Neuron (in vitro differentiated cells): Measurements from ENCODE around the gene KRT4.
"Not testable (repeated sequence)": the region's sequence is repeated elsewhere in the genome, so short reads cannot be mapped to it uniquely, and the experiment has no call there.

Experiments used
- H2AFZ ChIP-seq: one replicate; pipeline ENCODE4 v1.6.1; 2013; ENCODE audit warnings: low read depth, mild to moderate bottlenecking, inconsistent platforms, low read length, moderate library complexity
- H3K27me3 ChIP-seq: one replicate; pipeline ENCODE4 v1.6.1; 2013; ENCODE audit warnings: low read length; ENCODE audit not compliant: insufficient read depth
- H3K36me3 ChIP-seq: one replicate; pipeline ENCODE4 v1.6.1; 2013; ENCODE audit warnings: low read length; ENCODE audit not compliant: insufficient read depth
- H3K4me1 ChIP-seq: one replicate; pipeline ENCODE4 v1.6.1; 2013; ENCODE audit warnings: low read length; ENCODE audit not compliant: insufficient read depth
- H3K4me3 ChIP-seq: 2 replicates; pipeline ENCODE4 v1.5.1; 2013; ENCODE audit warnings: mild to moderate bottlenecking, low read length, moderate library complexity
- H3K9me3 ChIP-seq: one replicate; pipeline ENCODE4 v1.6.1; 2013; ENCODE audit warnings: low read length

Gene KRT4

GRCh38 chr12:52795332-52795674, 18.6 kb downstream of the KRT4 start:
- not testable (repeated sequence) for H3K9me3 ChIP-seq, H3K27me3 ChIP-seq, H3K36me3 ChIP-seq, H2AFZ ChIP-seq, H3K4me3 ChIP-seq, H3K4me1 ChIP-seq

DNA sequence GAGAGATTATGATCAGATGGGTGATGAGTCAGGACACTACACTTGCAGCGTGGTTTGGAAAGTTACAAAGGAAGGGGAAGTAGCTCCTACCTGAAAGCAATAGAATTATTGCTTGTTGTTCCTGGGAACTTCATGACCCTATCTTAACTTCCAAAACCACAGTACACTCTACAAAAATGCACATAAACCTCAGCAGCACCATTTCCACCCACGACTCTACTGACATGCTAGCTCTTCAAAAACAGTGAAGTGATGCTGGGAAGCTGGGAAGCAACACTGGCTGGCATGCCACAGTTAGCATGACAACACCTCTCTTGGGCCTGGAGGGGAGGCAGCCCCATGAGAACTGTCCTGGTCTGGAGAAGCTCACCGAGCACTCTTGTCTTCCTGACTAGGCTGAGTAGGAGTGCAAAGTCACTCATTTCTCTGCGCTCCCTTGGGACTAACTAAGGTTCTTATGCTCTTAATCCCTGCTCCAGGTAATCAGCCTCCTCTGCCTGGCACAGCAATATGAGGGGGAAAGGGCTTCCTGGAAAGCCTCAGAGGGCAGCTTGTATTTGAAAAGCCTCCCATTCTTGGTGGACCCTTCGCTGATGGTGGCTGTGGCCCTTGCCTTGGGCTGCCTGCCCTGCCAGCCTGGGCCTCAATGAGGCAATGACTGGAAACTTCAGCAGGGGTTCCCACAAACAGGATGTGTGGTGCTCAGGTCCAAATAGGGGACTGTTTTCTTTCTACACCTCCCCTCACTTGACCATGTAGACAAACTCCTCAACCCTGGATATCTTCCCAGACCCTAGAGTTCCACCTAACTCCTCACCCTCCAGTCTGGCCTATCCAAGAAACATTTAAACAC, 19.2 kb downstream of the KRT4 start:
- Histone ChIP-seq H3K27me3 (no peaks in the 10 kb centered on the region), H3K9me3 (no peaks in the 10 kb centered on the region), H2AFZ (no peak overlapping the region), H3K4me3 (no peak overlapping the region), H3K36me3 (no peaks in the 10 kb centered on the region), H3K4me1 (no peaks in the 10 kb centered on the region)

DNA sequence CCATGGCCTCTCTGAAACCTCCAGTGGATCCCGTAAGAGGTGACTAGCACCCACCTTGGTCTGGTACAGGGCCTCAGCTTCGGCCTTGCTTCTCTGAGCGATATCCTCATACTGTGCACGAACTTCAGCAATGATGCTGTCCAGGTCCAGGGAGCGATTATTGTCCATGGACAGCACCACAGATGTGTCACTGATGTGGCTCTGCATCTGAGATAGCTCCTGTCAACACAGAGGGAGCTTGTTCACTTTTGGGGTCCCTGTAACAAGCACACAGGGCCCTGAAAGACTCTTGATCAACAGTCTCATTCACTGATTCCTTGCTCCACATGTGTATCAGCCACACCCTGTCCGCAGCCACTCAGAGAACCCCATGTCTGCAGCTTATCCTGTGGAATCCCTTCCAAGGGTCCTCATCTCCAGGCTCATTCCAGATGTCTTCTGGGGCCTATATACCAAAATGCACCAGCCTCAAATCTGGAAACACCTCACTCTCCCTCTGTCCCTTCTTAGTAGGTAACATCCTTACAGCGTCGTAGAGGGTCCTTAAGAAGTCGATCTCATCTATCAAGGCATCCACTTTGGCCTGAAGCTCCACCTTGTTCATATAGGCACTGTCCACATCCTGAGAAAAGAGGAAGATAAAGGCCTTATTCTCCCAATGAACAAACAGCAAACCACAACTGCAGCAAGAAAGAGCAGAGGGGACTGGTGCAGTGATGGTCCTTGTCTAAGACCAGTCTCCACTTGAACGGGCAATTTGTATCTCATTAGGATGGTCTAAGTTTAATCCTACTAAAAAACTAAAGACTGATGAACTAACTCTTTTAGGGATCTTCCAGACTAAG, 21.5 kb downstream of the KRT4 start:
- Histone ChIP-seq H2AFZ (no peak overlapping the region), H3K4me3 (no peak overlapping the region), H3K27me3 (no peaks in the 10 kb centered on the region), H3K4me1 (no peaks in the 10 kb centered on the region), H3K36me3 (no peaks in the 10 kb centered on the region), H3K9me3 (no peaks in the 10 kb centered on the region)

GRCh38 chr12:52791271-52792184, 22.4 kb downstream of the KRT4 start:
- Histone ChIP-seq H3K9me3 (no peaks in the 10 kb centered on the region), H3K4me3 (no peak overlapping the region), H3K4me1 (no peaks in the 10 kb centered on the region), H3K27me3 (no peaks in the 10 kb centered on the region), H2AFZ (no peak overlapping the region), H3K36me3 (no peaks in the 10 kb centered on the region)

- Histone ChIP-seq H3K36me3 (no peaks in the 10 kb centered on the region), H2AFZ (no peak overlapping the region), H3K4me3 (no peak overlapping the region), H3K27me3 (no peaks in the 10 kb centered on the region), H3K4me1 (no peaks in the 10 kb centered on the region), H3K9me3 (no peaks in the 10 kb centered on the region)
These were observed 23.3 kb downstream of the KRT4 start for GRCh38 chr12:52790427-52791270.

DNA sequence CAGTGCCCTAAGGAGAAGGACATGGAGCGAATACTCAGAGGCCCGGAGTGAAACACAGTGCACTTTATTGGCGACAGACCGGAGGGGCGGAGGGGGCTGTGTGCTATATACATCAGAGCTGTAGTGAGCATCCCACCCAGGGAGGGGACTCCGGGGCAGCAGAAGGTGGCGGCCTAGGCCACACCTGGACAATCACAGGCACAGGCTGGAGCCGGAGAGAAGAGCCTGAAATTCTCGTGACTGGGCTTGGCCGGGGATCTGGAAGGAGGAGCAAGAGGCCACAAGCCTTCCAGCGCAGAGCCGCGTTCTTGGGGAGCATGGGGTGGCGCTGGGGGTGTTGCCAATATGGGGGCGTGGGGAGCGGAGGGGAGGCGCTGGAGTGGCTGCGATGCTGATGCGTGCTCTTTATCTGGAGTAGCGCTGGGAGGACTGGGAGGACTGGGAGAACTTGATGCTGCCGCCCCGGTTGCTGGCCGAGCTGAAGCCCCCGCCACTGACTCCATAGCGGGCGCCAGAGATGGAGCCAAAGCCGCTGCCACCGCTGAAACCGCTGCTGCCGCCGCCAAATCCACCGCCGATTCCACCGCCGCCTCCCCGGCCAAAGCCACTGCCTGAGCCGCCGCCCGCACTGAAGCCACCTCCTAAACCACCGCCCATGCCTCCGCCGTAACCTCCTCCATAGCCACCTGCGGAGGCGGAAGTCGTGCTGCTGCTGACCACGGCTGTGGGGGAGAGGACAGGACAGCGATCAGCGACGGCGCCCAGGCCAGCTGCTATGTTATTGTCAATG, 24.1 kb downstream of the KRT4 start:
- H2AFZ ChIP-seq = no peak overlapping the region
- H3K4me1 ChIP-seq = no peaks in the 10 kb centered on the region
- H3K36me3 ChIP-seq = no peaks in the 10 kb centered on the region
- no peaks in the 10 kb centered on the region for H3K9me3 ChIP-seq
- no peak overlapping the region for H3K4me3 ChIP-seq
- H3K27me3 ChIP-seq = no peaks in the 10 kb centered on the region

DNA sequence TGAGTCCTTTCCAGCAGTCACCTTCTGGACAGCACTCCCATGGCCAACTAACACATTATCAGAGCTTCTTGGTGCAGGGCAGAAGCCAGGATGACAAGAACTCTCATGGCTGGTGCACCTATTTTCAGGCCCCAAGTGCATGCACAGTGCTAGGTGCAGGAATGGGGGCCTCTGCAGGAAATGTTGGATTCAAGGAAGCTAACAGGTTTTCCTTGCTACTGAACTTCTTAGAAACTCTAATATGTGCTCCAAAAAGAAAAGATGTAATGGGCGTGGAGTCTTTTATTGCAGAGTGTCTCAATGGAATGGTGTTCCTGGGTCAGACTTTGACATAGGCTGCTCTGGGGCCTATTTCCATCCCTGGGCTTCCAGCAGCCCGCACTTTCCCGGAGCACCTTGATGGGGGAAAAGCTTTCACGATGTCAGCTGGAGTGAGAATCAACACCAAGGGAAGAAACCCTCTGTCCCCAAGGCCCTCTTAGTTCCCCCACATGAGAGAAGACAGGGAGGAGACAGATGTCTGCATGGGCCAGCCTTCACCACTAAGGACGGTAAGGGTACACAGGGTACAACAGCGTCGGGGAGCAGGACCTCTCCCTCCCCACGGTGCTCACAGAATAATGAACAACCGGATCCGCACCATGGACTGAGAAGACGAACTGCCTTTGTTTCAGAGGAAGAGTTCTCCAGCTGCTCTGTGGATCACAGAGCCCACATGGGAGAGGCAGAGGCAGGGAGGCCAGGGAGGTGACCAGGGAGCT, 24.9 kb downstream of the KRT4 start:
- Histone ChIP-seq H3K4me3 (no peak overlapping the region), H3K27me3 (no peaks in the 10 kb centered on the region), H3K36me3 (no peaks in the 10 kb centered on the region), H3K9me3 (no peaks in the 10 kb centered on the region), H3K4me1 (no peaks in the 10 kb centered on the region), H2AFZ (no peak overlapping the region)

DNA sequence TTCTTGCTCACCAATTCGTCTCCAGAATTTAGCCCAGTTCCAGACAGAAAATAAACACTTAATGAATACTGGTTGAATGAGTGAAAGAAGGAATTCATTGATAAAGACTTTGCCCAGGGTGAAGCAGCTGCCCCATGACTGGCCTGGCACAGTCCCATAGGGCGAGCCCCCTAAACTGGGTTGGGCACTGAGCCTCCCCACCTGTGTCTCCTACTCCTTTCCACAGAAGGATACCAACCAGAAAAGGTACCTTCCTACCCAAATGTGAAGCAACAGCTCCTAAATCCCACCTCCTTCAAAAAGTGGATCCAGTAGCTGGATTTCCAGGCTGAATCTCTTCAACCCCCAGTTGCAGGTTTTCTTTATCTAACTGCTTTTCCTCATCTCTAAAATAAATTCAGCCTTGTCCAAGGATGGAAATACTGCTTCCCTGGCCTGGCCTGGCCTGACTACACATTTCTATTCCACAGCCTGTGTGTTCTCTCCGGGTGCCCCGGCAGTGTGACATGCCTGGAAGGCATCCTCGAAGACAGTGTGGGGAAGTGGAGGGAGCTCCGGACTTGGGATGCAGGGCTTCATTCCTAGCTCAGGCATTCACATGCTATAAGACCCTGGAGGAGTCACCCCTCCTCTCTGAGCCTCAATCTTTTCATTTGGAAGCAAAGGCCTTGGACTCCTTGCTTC, 25.6 kb downstream of the KRT4 start:
- Histone ChIP-seq H3K9me3 (no peaks in the 10 kb centered on the region), H3K4me3 (no peak overlapping the region), H2AFZ (no peak overlapping the region), H3K36me3 (no peaks in the 10 kb centered on the region), H3K27me3 (no peaks in the 10 kb centered on the region), H3K4me1 (no peaks in the 10 kb centered on the region)

GRCh38 chr12:52787324-52788191, 26.4 kb downstream of the KRT4 start:
- Histone ChIP-seq H2AFZ (no peak overlapping the region), H3K4me3 (no peak overlapping the region), H3K27me3 (no peaks in the 10 kb centered on the region), H3K4me1 (no peaks in the 10 kb centered on the region), H3K36me3 (no peaks in the 10 kb centered on the region), H3K9me3 (no peaks in the 10 kb centered on the region)

DNA sequence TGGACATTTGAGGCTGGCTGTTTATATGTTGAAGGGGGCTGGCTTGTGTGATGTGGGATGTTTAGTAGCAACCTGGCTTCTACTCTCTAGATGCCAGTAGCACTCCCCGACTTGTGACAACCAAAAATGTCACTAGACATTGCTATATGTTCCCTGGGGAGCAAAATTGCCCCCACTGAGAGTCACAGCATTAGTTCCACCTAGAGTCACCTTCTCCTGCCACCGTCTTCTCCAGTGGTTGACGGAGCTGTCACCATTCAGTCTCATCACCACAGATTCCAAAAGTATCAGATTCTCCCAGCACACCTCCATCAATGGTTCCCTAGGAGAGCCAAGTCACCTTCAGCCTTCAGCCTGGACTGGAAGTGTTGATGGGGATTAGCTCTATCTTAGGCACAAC, 29.0 kb downstream of the KRT4 start:
- no peaks in the 10 kb centered on the region for H3K27me3 ChIP-seq
- no peaks in the 10 kb centered on the region for H3K9me3 ChIP-seq
- no peaks in the 10 kb centered on the region for H3K4me1 ChIP-seq
- no peak overlapping the region for H2AFZ ChIP-seq
- H3K36me3 ChIP-seq = no peaks in the 10 kb centered on the region
- no peak overlapping the region for H3K4me3 ChIP-seq
